T follicular helper cell (primary cell): ENCODE measurements around the gene SPIN2B.

Experiments used
- DNase-seq: peaks from one replicate; pipeline ENCODE4 v3.0.0-alpha.2; 2020; ENCODE audit warnings: low read depth

Gene SPIN2B

DNA sequence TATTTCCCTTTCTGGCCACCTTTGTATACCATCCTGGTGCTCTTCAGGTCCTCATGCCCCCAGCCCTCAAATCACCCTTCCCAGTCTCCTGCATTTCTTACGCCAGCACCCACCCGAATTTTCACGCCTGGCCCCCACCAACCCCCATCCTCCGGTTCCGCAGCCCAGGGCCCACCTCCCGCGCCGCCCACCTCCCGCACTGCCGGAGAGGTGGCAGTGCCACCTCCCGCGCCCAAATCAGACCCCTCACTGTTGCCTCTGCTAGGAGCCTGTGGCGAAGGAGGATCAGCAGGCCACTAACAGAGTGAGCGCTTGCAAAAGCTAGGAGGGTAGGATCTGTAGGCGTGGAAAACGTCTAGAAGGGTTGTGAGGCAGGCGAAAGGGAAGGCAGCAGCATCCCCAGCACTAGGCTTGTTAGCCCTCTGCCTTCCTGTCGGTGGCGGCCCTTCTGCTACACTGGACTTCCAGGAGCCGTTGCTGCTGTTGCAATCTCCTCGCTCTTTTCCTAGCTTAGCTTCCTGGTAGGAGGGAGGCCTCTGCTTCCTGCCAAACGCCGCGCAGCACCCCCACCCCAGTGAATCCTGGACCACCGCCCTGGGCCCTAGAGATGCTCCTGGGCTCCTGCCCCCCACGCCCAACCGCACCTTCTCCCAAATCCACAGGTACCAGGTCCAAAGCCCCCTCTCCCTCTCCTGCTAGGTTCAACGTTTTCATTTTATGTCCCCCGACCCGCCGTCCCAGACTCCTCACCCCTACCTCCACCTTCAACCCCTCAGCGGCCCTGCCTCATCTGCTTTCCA is 51.0 kb downstream of the SPIN2B start:
- DNase-seq: no peak
